Fibroblast of lung (primary cell): ENCODE results near the gene JAG1. TPM values are rescaled to one million over a fixed set of nuclear protein-coding genes. Genes with fewer than 3 reads are reported as not detected.

Experiments
- DNase-seq, 2 donors: peaks; one replicate each; pipeline versions ENCODE4 v3.0.0 to v3.0.0-alpha.2; 2010; ENCODE audit warnings: low read depth in 2 of 2
- H2AFZ ChIP-seq: 2 replicates; pipeline ENCODE4 v1.5.1; 2012; ENCODE audit warnings: low read length, control low read depth, inconsistent platforms
- H3K27ac ChIP-seq: 2 replicates; pipeline ENCODE4 v1.5.1; 2011; ENCODE audit warnings: low read length, control low read depth; ENCODE audit not compliant: insufficient read depth
- H3K27me3 ChIP-seq: 2 replicates; pipeline ENCODE4 v1.5.1; 2011; ENCODE audit warnings: mild to moderate bottlenecking, low read length; ENCODE audit not compliant: control insufficient read depth, insufficient read depth
- H3K36me3 ChIP-seq: 2 replicates; pipeline ENCODE4 v1.5.1; 2011; ENCODE audit warnings: low read length; ENCODE audit not compliant: control insufficient read depth, insufficient read depth
- H3K4me1 ChIP-seq: 2 replicates; pipeline ENCODE4 v1.5.1; 2011; ENCODE audit warnings: low read length; ENCODE audit not compliant: control insufficient read depth, insufficient read depth; ENCODE audit errors: extremely low read depth
- H3K4me2 ChIP-seq: 2 replicates; pipeline ENCODE4 v1.5.1; 2011; ENCODE audit warnings: low read length, control low read depth; ENCODE audit not compliant: insufficient read depth; ENCODE audit errors: extremely low read depth
- H3K4me3 ChIP-seq, 4 experiments: fragments of 200-600 bp in 1 of 4; sonication (generic) in 1 of 4; replicated peaks in 1 of 4; 2 replicates each; pipeline ENCODE4 v1.5.1; 2011 to 2016; ENCODE audit warnings: low read length in 4 of 4, low read depth in 3 of 4, mild to moderate bottlenecking in 3 of 4, control low read depth in 2 of 4, inconsistent platforms in 1 of 4, mixed read lengths in 1 of 4; ENCODE audit not compliant: insufficient read depth in 1 of 4; ENCODE audit errors: control extremely low read depth in 1 of 4
- H3K79me2 ChIP-seq: 2 replicates; pipeline ENCODE4 v1.5.1; 2012; ENCODE audit warnings: mild to moderate bottlenecking, low read length, inconsistent platforms; ENCODE audit not compliant: control insufficient read depth, insufficient read depth
- H3K9ac ChIP-seq: 2 replicates; pipeline ENCODE4 v1.5.1; 2011; ENCODE audit warnings: mild to moderate bottlenecking, low read length, control low read depth; ENCODE audit not compliant: insufficient read depth
- H3K9me3 ChIP-seq: 2 replicates; pipeline ENCODE4 v1.5.1; 2012; ENCODE audit warnings: low read depth, low read length; ENCODE audit not compliant: control insufficient read depth, insufficient read depth
- H4K20me1 ChIP-seq: 2 replicates; pipeline ENCODE4 v1.5.1; 2011; ENCODE audit warnings: low read length; ENCODE audit not compliant: control insufficient read depth, insufficient read depth; ENCODE audit errors: extremely low read depth
- EZH2 ChIP-seq: IDR thresholded peaks from 2 replicates; pipeline ENCODE4 v1.5.1; 2012; ENCODE audit warnings: low read length, control low read depth, mild to moderate bottlenecking; ENCODE audit errors: missing control alignments
- polyA plus RNA-seq, 2 donors: library from polyadenylated mRNA; depleted of rRNA in 1 of 2; stranded (reverse) in 1 of 2; unstranded in 1 of 2; fragments of >200 nt; gene quantifications; 2 replicates each; pipeline ENCODE4 v1.2.1, GENCODE V29; 2011 to 2012; ENCODE audit warnings: missing spikeins in 1 of 2
- total RNA-seq: library from RNA; depleted of rRNA; stranded (reverse); fragments of >200 nt; gene quantifications from 2 replicates; pipeline ENCODE4 v1.2.1, GENCODE V29; 2014
- TF ChIP-seq, protein P1 (sequence below), 2 donors: IDR thresholded peaks in 1 of 2; conservative IDR thresholded peaks in 1 of 2; 1 replicate in 1 of 2; 2 replicates in 1 of 2; pipeline ENCODE4 v1.5.1; 2011 to 2012; ENCODE audit warnings: low read length in 2 of 2, control low read depth in 1 of 2, inconsistent platforms in 1 of 2, low read depth in 1 of 2, mild to moderate bottlenecking in 1 of 2

The JAG1 gene
- total and polyA plus RNA-seq, 2 donors (not counting 1 experiment from before 2014, with no cell fraction given) = 16.3 to 57.3 TPM

DNA sequence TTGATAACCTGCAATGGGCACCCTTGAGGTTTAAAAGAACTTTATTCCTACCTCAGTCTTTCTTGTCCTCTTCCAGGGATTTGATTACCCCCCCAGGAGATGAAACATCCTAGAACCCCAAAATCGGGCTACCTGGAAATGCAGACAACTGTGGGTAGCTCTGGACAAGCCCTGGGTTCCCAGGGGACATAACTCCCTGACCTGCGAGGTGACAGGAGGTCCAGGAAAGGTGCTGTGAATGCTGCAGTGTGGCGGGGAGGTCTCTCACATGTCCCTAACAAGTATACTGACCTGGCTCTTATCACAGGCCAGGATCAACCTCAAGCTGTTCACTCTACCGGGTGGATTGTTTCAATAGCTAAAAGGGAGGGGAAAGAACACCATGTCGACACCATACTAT, 11.6 kb downstream of the JAG1 start:
- no peaks in the 10 kb centered on the region for H3K27me3 ChIP-seq
- no peak for DNase-seq
- no peak overlapping the region for H3K4me2 ChIP-seq
- H3K36me3 ChIP-seq = peaks cover 2% of the 10 kb centered on the region
- peaks cover 6% of the 10 kb centered on the region for H3K4me1 ChIP-seq
- H3K9me3 ChIP-seq = no peaks in the 10 kb centered on the region
- no peak overlapping the region for H2AFZ ChIP-seq
- no peak for TF ChIP-seq EZH2
- TF ChIP-seq, protein P1, sequence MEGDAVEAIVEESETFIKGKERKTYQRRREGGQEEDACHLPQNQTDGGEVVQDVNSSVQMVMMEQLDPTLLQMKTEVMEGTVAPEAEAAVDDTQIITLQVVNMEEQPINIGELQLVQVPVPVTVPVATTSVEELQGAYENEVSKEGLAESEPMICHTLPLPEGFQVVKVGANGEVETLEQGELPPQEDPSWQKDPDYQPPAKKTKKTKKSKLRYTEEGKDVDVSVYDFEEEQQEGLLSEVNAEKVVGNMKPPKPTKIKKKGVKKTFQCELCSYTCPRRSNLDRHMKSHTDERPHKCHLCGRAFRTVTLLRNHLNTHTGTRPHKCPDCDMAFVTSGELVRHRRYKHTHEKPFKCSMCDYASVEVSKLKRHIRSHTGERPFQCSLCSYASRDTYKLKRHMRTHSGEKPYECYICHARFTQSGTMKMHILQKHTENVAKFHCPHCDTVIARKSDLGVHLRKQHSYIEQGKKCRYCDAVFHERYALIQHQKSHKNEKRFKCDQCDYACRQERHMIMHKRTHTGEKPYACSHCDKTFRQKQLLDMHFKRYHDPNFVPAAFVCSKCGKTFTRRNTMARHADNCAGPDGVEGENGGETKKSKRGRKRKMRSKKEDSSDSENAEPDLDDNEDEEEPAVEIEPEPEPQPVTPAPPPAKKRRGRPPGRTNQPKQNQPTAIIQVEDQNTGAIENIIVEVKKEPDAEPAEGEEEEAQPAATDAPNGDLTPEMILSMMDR (conservative IDR thresholded peaks at IDR 0.05 in 1 of 2, IDR thresholded peaks at IDR 0.05 in 1 of 2; ENCODE audit: low read depth in 1 of 2, low read length in 2 of 2) = no peak
- H3K27ac ChIP-seq = no peak overlapping the region
- no peaks in the 10 kb centered on the region for H3K79me2 ChIP-seq
- H3K9ac ChIP-seq = no peak overlapping the region
- H4K20me1 ChIP-seq = no peaks in the 10 kb centered on the region
- no peak overlapping the region for H3K4me3 ChIP-seq

DNA sequence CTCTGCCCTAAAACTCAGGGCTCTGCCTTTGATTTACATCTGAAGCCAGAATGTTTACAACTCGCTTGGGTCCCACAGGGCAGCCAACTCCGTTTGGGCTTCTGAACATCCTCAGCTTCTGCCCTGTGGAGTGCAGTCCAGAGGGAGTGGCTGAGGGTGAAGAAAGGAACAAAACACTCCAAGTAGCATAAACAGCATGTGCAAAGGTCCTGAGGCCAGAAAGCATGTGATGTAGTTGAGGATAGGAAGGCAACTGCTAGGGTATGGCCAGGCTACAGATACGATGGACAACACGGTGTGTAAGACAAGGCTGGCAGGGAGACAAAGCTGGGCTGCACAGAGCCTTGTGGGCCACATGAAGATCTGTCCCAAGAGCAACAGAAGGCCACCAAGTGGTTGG, 12.5 kb downstream of the JAG1 start:
- Histone ChIP-seq H3K9me3 (no peaks in the 10 kb centered on the region), H3K4me2 (no peak overlapping the region), H3K27ac (no peak overlapping the region), H4K20me1 (no peaks in the 10 kb centered on the region), H3K4me1 (peaks cover 4% of the 10 kb centered on the region), H3K79me2 (no peaks in the 10 kb centered on the region), H2AFZ (no peak overlapping the region), H3K27me3 (no peaks in the 10 kb centered on the region), H3K4me3 (no peak overlapping the region), H3K36me3 (peaks cover 2% of the 10 kb centered on the region), H3K9ac (no peak overlapping the region)
- DNase-seq = no peak
- TF ChIP-seq, protein P1 (conservative IDR thresholded peaks at IDR 0.05 in 1 of 2, IDR thresholded peaks at IDR 0.05 in 1 of 2; ENCODE audit: low read depth in 1 of 2, low read length in 2 of 2) = no peak
- no peak for TF ChIP-seq EZH2

DNA sequence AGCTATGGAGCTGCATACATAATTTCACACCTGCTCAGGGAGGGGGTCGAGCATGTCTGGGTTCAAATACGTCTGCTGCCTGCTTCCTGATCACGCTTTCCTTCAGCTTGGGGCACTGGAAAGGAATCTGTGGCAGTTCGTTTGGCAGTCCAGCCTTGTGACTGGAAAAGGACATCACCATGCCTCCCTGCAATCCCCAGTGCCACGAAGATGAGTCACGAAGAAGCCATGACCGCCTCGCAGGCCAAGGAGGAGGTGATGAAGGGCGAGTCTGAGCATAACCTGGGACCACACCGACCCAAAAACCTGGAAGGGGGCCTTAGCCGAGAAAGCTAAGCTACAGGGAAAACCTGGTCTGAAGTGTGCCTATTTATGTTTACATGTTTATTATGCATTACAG, 13.1 kb downstream of the JAG1 start:
- Histone ChIP-seq H3K4me1 (peaks cover 4% of the 10 kb centered on the region), H3K4me2 (no peak overlapping the region)

More for the DNA sequence above, 13.1 kb downstream of the JAG1 start:
- H2AFZ ChIP-seq = no peak overlapping the region
- no peaks in the 10 kb centered on the region for H3K9me3 ChIP-seq
- H4K20me1 ChIP-seq = no peaks in the 10 kb centered on the region
- no peaks in the 10 kb centered on the region for H3K79me2 ChIP-seq
- H3K4me3 ChIP-seq = no peak overlapping the region
- H3K36me3 ChIP-seq = peaks cover 2% of the 10 kb centered on the region
- H3K27me3 ChIP-seq = no peaks in the 10 kb centered on the region
- no peak overlapping the region for H3K9ac ChIP-seq
- DNase-seq = no peak
- TF ChIP-seq EZH2 = no peak
- H3K27ac ChIP-seq = no peak overlapping the region
